ENCODE results near the gene CAPSL.
"Not testable (repeated sequence)": the region's sequence is repeated elsewhere in the genome, so short reads cannot be mapped to it uniquely, and the experiment has no call there.

Gene CAPSL

DNA sequence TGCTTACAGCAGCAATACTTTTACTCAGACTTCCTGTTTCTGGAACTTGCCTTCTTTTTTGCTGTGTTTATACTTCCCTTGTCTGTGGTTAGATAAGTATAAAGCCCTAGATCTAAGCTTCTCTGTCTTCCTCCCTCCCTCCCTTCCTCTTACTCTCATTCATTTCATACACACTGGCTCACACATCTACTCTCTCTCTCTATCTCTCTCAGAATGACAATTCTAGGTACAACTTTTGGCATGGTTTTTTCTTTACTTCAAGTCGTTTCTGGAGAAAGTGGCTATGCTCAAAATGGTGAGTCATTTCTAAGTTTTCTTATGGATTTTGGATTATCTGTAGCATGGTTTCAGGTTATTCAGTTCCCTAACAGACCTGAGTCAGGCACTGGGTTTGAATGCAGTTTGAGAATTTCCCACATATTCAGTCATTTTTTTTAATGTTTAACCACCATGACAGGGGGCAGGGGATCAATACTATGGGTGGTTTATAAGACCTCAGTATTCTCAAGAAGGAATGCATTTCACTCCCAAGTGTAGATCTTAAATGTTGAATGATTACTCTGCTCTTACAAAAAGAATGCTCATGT lies 81.6 kb downstream of the CAPSL start, which contains the start of gene IL7R:
TSS of gene IL7R (plus strand) at position 127 of the 587 bp plus-strand sequence. CDS start at position 214, 87 bp downstream.
- TF ChIP-seq PPARA (CRISPR knock-in tag; IDR thresholded peaks at IDR 0.05; ENCODE audit: borderline replicate concordance) = no peak
- no peak for TF ChIP-seq POU6F1 (CRISPR knock-in tag; IDR thresholded peaks at IDR 0.05; ENCODE audit: borderline replicate concordance, low read depth)
- TF ChIP-seq ZNF70 (CRISPR knock-in tag; IDR thresholded peaks at IDR 0.05) = no peak
- TF ChIP-seq RARB (CRISPR knock-in tag; IDR thresholded peaks at IDR 0.05) = no peak
- TF ChIP-seq ZNF565 (CRISPR knock-in tag; conservative IDR thresholded peaks at IDR 0.05; ENCODE audit: low read depth) = no peak
- no peak for TF ChIP-seq ZFP3 (CRISPR knock-in tag; IDR thresholded peaks at IDR 0.05)
- no peak for TF ChIP-seq TOX (CRISPR knock-in tag; IDR thresholded peaks at IDR 0.05; ENCODE audit: borderline replicate concordance)
- no peak for TF ChIP-seq ZNF8 (CRISPR knock-in tag; IDR thresholded peaks at IDR 0.05)
- no peak for TF ChIP-seq ARNTL (CRISPR knock-in tag; IDR thresholded peaks at IDR 0.05; ENCODE audit: borderline replicate concordance, low read depth)
- TF ChIP-seq ISL1 (CRISPR knock-in tag; IDR thresholded peaks at IDR 0.05) = no peak
- TF ChIP-seq BACH2 (CRISPR knock-in tag; IDR thresholded peaks at IDR 0.05; ENCODE audit: borderline replicate concordance) = no peak
- TF ChIP-seq CREB5 (CRISPR knock-in tag; IDR thresholded peaks at IDR 0.05; ENCODE audit: low read depth) = no peak
- TF ChIP-seq, protein P1, sequence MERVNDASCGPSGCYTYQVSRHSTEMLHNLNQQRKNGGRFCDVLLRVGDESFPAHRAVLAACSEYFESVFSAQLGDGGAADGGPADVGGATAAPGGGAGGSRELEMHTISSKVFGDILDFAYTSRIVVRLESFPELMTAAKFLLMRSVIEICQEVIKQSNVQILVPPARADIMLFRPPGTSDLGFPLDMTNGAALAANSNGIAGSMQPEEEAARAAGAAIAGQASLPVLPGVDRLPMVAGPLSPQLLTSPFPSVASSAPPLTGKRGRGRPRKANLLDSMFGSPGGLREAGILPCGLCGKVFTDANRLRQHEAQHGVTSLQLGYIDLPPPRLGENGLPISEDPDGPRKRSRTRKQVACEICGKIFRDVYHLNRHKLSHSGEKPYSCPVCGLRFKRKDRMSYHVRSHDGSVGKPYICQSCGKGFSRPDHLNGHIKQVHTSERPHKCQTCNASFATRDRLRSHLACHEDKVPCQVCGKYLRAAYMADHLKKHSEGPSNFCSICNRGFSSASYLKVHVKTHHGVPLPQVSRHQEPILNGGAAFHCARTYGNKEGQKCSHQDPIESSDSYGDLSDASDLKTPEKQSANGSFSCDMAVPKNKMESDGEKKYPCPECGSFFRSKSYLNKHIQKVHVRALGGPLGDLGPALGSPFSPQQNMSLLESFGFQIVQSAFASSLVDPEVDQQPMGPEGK (CRISPR knock-in tag; IDR thresholded peaks at IDR 0.05; ENCODE audit: borderline replicate concordance) = no peak
- TF ChIP-seq, protein P2, sequence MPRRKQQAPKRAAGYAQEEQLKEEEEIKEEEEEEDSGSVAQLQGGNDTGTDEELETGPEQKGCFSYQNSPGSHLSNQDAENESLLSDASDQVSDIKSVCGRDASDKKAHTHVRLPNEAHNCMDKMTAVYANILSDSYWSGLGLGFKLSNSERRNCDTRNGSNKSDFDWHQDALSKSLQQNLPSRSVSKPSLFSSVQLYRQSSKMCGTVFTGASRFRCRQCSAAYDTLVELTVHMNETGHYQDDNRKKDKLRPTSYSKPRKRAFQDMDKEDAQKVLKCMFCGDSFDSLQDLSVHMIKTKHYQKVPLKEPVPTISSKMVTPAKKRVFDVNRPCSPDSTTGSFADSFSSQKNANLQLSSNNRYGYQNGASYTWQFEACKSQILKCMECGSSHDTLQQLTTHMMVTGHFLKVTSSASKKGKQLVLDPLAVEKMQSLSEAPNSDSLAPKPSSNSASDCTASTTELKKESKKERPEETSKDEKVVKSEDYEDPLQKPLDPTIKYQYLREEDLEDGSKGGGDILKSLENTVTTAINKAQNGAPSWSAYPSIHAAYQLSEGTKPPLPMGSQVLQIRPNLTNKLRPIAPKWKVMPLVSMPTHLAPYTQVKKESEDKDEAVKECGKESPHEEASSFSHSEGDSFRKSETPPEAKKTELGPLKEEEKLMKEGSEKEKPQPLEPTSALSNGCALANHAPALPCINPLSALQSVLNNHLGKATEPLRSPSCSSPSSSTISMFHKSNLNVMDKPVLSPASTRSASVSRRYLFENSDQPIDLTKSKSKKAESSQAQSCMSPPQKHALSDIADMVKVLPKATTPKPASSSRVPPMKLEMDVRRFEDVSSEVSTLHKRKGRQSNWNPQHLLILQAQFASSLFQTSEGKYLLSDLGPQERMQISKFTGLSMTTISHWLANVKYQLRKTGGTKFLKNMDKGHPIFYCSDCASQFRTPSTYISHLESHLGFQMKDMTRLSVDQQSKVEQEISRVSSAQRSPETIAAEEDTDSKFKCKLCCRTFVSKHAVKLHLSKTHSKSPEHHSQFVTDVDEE (CRISPR knock-in tag; IDR thresholded peaks at IDR 0.05) = no peak

DNA sequence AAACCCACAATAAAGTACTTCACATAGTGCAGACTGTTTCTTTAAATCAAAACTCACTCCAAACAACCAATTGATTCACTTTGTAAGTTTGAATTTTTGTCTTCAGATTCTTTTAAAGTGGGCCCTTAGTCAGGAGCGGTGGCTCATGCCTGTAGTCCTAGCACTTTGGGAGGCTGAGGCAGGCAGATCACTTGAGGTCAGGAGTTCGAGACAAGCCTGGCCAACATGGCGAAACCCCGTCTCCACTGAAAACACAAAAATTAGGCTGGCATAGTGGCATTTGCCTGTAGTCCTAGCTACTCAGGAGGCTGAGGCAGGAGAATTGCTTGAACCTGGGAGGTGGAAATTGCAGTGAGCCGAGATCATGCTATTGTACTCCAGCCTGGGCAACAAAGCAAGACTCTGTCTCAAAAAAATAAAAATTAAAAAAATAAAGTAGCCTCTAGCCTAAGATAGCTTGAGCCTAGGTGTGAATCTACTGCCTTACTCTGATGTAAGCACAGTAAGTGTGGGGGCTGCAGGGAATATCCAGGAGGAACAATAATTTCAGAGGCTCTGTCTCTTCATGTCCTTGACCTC lies 82.1 kb downstream of the CAPSL start:
- ATAC-seq = not testable (repeated sequence)

More for the DNA sequence above, 81.6 kb downstream of the CAPSL start, which contains the start of gene IL7R:
- peak; percentile 13 for ATAC-seq

DNA sequence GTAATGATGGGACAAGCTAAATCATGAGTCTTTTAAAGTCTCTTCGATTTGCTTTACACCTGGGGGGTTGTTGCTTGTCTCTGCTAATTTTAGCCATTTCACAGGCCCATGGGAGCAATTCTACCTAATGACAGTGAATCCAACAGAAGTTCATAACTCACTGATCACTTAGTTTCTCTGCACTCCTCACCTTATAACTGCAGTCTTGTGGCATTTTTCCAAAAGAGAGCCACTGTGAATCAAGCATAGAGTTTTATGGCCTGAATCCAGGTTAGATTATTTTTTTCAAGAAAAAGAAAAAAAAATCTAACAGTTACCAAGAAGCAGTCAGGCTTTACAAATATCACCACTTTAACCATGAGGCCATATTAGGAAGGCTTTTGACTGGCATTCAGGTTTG lies 83.2 kb downstream of the CAPSL start:
- TF ChIP-seq TOX (CRISPR knock-in tag; IDR thresholded peaks at IDR 0.05; ENCODE audit: borderline replicate concordance) (no peak), ZFP30 (CRISPR knock-in tag; IDR thresholded peaks at IDR 0.05) (no peak), RARB (CRISPR knock-in tag; IDR thresholded peaks at IDR 0.05) (no peak), SNAI2 (CRISPR knock-in tag; IDR thresholded peaks at IDR 0.05) (no peak)
- no peak for ATAC-seq

Measured in SK-N-SH treated with all-trans-retinoic acid at 6 μM for 48 hours (cell line).